Nephron (organoid): ENCODE measurements around the gene MYH3.

Source experiments
- H3K27ac Mint-ChIP-seq, 3 experiments: 2 replicates each; pipeline ENCODE4 v1.8.0; 2020; ENCODE audit warnings: mixed read lengths in 3 of 3, mild to moderate bottlenecking in 2 of 3, moderate library complexity in 1 of 3
- H3K27me3 Mint-ChIP-seq: 2 replicates; pipeline ENCODE4 v1.8.0; 2021; ENCODE audit warnings: low read depth, mild to moderate bottlenecking, moderate library complexity, mixed read lengths
- H3K36me3 Mint-ChIP-seq: 2 replicates; pipeline ENCODE4 v1.8.0; 2020; ENCODE audit warnings: low read depth, mixed read lengths
- H3K4me1 Mint-ChIP-seq: 2 replicates; pipeline ENCODE4 v1.8.0; 2020; ENCODE audit warnings: mixed read lengths
- H3K4me3 Mint-ChIP-seq, 3 experiments: 2 replicates each; pipeline ENCODE4 v1.8.0; 2020; ENCODE audit warnings: mild to moderate bottlenecking in 3 of 3, mixed read lengths in 3 of 3, moderate library complexity in 2 of 3
- H3K9me3 Mint-ChIP-seq: 2 replicates; pipeline ENCODE4 v1.8.0; 2020; ENCODE audit warnings: mixed read lengths
- TF ChIP-seq, protein P1 (sequence below), 3 experiments: fragments of 200-600 bp; sonication (generic); IDR thresholded peaks; one replicate each; pipeline ENCODE4 v1.5.0; 2021; ENCODE audit warnings: antibody characterized with exemption in 3 of 3; ENCODE audit not compliant: unreplicated experiment in 3 of 3

The MYH3 gene

DNA sequence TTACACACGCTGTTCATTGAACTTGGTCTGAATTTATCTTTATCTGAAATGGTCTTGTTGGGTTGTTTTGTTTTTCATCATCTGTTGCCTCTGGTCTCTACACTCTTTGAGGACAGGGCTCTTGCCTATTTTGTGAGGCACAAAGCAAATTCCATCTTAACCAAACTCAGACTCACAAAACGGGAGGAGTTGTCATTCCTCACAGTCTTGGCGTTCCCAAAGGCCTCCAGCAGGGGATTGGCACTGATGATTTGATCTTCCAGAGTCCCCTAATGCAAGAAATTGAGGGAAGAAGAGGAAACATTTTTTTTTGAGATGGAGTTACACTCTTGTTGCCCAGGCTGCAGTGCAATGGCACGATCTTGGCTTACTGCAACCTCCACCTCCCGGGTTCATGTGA, 8.7 kb downstream of the MYH3 start:
- H3K27ac Mint-ChIP-seq: no peak overlapping the region
- H3K9me3 Mint-ChIP-seq: no peaks in the 10 kb centered on the region
- H3K4me3 Mint-ChIP-seq: no peak overlapping the region
- H3K4me1 Mint-ChIP-seq: peaks cover 38% of the 10 kb centered on the region
- TF ChIP-seq, protein P1, sequence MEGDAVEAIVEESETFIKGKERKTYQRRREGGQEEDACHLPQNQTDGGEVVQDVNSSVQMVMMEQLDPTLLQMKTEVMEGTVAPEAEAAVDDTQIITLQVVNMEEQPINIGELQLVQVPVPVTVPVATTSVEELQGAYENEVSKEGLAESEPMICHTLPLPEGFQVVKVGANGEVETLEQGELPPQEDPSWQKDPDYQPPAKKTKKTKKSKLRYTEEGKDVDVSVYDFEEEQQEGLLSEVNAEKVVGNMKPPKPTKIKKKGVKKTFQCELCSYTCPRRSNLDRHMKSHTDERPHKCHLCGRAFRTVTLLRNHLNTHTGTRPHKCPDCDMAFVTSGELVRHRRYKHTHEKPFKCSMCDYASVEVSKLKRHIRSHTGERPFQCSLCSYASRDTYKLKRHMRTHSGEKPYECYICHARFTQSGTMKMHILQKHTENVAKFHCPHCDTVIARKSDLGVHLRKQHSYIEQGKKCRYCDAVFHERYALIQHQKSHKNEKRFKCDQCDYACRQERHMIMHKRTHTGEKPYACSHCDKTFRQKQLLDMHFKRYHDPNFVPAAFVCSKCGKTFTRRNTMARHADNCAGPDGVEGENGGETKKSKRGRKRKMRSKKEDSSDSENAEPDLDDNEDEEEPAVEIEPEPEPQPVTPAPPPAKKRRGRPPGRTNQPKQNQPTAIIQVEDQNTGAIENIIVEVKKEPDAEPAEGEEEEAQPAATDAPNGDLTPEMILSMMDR (IDR thresholded peaks at IDR 0.05; ENCODE audit: unreplicated experiment in 3 of 3): no peak
- H3K36me3 Mint-ChIP-seq: peaks cover 8% of the 10 kb centered on the region
- peaks cover 3% of the 10 kb centered on the region for H3K27me3 Mint-ChIP-seq

DNA sequence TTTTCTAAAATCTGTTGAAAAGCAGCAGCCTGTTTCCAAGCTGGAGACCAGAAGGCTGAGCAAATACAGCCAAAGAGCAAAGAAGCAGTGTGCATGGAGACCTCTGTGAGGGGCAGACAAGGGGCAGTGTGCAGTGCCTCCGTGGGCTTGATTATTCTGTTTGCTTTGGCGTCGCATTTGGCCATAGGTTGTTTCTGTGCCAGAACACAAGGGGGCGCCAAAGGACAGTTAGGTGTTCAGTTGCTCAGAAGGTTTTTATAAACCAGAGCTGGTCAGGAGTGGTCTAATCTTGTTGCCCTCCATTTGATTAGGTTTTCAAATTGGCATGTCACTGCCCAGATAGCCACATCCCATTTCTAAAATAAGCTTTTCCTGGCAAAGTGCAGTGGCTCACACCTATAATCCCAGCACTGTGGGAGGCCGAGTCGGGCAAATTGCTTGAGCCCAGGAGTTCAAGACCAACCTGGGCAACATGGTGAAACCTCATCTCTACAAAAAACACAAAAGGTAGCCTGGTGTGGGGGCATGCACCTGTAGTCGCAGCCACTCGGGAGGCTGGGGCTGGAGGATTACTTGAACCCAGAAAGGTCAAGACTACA, 10.6 kb downstream of the MYH3 start:
- H3K36me3 Mint-ChIP-seq: peaks cover 11% of the 10 kb centered on the region
- no peak overlapping the region for H3K4me3 Mint-ChIP-seq
- H3K27me3 Mint-ChIP-seq: peaks cover 3% of the 10 kb centered on the region
- no peaks in the 10 kb centered on the region for H3K9me3 Mint-ChIP-seq
- H3K27ac Mint-ChIP-seq: no peak overlapping the region
- TF ChIP-seq, protein P1 (IDR thresholded peaks at IDR 0.05; ENCODE audit: unreplicated experiment in 3 of 3): peak; percentile 76 to 86 (median 81)
- peaks cover 32% of the 10 kb centered on the region for H3K4me1 Mint-ChIP-seq

DNA sequence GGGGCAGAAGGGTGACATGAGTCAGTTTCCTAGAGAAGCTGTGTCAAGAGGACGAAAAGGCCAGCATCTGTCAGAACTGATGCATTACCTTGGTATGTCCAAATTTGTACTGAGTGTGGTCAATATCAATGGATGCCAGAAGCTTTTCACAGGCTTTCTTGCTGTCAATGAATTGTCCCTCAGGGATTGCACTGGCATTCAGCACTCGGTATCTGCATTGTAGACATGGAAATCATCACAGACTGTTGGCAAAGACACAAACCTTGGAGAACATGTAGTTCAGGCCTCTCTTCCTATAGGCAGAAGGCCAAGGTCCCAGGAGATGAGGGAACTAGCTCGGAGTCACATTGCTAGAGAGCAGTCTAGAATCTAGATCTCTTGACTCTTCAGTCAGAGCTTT, 16.6 kb downstream of the MYH3 start:
- no peak overlapping the region for H3K4me3 Mint-ChIP-seq
- no peaks in the 10 kb centered on the region for H3K27me3 Mint-ChIP-seq
- H3K36me3 Mint-ChIP-seq: peaks cover 47% of the 10 kb centered on the region
- no peaks in the 10 kb centered on the region for H3K9me3 Mint-ChIP-seq
- H3K27ac Mint-ChIP-seq: no peak overlapping the region
- TF ChIP-seq, protein P1 (IDR thresholded peaks at IDR 0.05; ENCODE audit: unreplicated experiment in 3 of 3): no peak
- H3K4me1 Mint-ChIP-seq: peaks cover 20% of the 10 kb centered on the region

DNA sequence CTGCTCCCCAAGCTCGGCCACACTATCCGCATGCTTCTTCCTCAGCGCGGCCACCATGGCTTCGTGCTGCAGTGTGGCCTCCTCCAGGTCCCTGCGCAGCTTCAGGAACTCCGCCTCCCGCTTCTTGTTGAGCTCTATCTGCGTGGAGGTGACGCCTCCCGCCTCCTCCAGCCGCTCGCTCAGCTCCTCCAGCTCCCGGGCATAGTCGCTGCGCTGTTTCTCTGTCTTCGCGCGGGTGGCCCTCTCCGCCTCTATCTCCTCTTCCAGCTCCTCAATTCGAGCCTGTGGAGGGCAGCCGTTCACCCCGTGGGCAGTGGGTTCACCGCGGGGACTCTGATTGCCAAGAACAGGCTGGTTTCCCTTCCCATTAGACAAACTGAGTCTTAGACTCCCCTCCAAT, 19.0 kb downstream of the MYH3 start:
- H3K27ac Mint-ChIP-seq: no peak overlapping the region
- H3K4me1 Mint-ChIP-seq: peaks cover 13% of the 10 kb centered on the region
- H3K36me3 Mint-ChIP-seq: peaks cover 51% of the 10 kb centered on the region
- no peaks in the 10 kb centered on the region for H3K27me3 Mint-ChIP-seq
- H3K4me3 Mint-ChIP-seq: no peak overlapping the region
- no peaks in the 10 kb centered on the region for H3K9me3 Mint-ChIP-seq
- TF ChIP-seq, protein P1 (IDR thresholded peaks at IDR 0.05; ENCODE audit: unreplicated experiment in 3 of 3): no peak

DNA sequence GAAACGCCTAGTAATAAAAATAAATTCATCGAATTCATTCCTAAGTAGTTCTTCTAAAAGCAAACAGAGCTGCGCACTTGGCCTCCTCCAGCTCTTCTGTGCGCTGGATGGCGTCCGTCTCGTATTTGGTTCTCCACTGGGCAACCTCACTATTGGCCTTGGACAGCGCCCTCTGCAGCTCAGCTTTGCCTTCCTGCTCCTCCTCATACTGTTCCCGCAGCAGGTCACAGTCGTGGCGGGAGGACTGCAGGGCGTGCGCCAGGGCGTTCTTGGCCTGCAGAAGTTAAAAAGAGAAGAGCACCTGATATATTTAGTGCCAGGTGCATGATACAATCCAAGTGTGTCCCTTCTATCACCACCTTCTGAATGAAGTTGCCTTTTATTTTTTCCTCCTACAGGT, 21.8 kb downstream of the MYH3 start:
- Mint-ChIP-seq H3K4me1 (peaks cover 15% of the 10 kb centered on the region), H3K36me3 (peaks cover 49% of the 10 kb centered on the region), H3K27me3 (no peaks in the 10 kb centered on the region), H3K9me3 (no peaks in the 10 kb centered on the region), H3K27ac (peak overlapping the region in 1 of 3 experiments; percentile 15), H3K4me3 (no peak overlapping the region)
- TF ChIP-seq, protein P1 (IDR thresholded peaks at IDR 0.05; ENCODE audit: unreplicated experiment in 3 of 3): no peak

DNA sequence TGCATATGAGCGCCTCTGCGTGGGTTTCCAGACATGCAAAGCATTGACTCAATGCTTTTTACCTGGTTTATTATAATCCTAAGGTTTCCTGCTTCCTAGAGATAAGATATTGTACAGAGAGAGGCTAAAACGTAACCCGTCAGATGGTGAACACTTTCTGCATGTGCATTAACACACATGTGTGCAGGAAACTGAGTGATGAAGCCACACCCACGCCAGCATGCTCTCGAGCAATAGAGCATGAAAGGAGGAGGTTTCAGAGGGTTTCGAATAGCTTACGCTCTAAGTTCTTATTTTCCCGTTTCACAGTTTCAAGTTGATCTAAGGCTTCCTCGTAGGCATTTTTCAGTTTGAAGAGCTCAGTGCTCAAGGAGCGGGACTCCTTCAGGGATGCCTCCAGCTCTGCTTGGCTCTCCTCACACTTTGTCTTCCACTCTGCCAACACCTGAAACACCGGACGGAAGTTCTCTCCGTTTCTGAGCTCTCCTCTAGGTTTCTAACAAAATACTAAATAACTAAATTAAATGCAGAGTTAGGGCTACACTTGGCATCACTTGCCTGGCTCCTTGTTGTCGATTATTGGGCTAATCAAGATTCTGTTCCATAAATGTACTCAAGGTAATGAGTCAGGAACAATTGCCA, 23.2 kb downstream of the MYH3 start:
- peaks cover 11% of the 10 kb centered on the region for H3K4me1 Mint-ChIP-seq
- H3K4me3 Mint-ChIP-seq: no peak overlapping the region
- TF ChIP-seq, protein P1 (IDR thresholded peaks at IDR 0.05; ENCODE audit: unreplicated experiment in 3 of 3): no peak
- peaks cover 44% of the 10 kb centered on the region for H3K36me3 Mint-ChIP-seq
- no peak overlapping the region for H3K27ac Mint-ChIP-seq
- no peaks in the 10 kb centered on the region for H3K9me3 Mint-ChIP-seq
- H3K27me3 Mint-ChIP-seq: no peaks in the 10 kb centered on the region
